ENCODE results near the gene AOPEP. TPM values are rescaled to one million over a fixed set of nuclear protein-coding genes. Genes with fewer than 3 reads are reported as not detected.

The AOPEP gene
- total RNA-seq, 1 experiment from 2014 or later: 36.4 TPM

DNA sequence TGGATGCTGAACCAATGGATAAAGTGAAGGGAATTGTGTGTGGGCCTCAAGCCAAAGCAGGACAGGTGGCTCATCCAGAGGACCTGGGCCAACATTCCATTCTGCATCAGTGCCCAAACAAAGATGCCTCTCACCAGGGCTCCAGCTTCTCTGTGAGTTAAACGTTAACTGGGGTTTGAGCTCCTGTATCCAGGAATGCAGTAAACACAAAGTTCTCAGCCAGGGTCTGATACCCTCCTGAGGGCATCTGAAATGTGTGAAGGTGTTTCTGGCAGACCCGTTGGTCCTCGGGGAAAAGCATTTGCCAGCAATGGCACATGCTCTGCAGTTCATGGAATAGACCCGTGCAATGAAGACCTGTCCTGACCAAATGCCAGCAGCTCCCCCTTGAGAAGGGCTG, 33.9 kb upstream of the AOPEP start:
- Histone ChIP-seq H3K4me1 (ENCODE audit: control insufficient read depth, insufficient read depth, low read length) (no peaks in the 10 kb centered on the region), H3K9me3 (ENCODE audit: control insufficient read depth, insufficient read depth, low read depth, low read length) (no peaks in the 10 kb centered on the region), H3K36me3 (ENCODE audit: control insufficient read depth, insufficient read depth, low read length) (no peaks in the 10 kb centered on the region), H3K27ac (ENCODE audit: low read length) (no peak overlapping the region), H3K4me3 (ENCODE audit: low read depth in 2 of 2, low read length in 2 of 2) (no peak overlapping the region), H3K27me3 (ENCODE audit: control insufficient read depth, insufficient read depth, low read length) (no peaks in the 10 kb centered on the region)
- intact Hi-C loops (cut with micrococcal nuclease; ENCODE audit: unreplicated experiment) (no loop called here), in situ Hi-C loops (cut with HindIII; ENCODE audit: low pct_unique_long_range_greater_than_20kb, low sequenced_read_pairs) (no loop called here)
- ChIA-PET CTCF (no interaction called here), POLR2A (no interaction called here)
- ATAC-seq (no peak), DNase-seq (ENCODE audit: low read depth, low spot score) (no peak)
- TF ChIP-seq POLR2AphosphoS5 (IDR thresholded peaks at IDR 0.05; ENCODE audit: low read depth, low read length): no peak
- no peak for TF ChIP-seq CTCF (IDR thresholded peaks at IDR 0.05)
- no peak for TF ChIP-seq TCF7L2 (IDR thresholded peaks at IDR 0.05; ENCODE audit: low read depth, low read length)
- no peak for TF ChIP-seq SIN3A (IDR thresholded peaks at IDR 0.05; ENCODE audit: borderline replicate concordance, insufficient read depth, low read depth, low read length)
- TF ChIP-seq, protein P1, sequence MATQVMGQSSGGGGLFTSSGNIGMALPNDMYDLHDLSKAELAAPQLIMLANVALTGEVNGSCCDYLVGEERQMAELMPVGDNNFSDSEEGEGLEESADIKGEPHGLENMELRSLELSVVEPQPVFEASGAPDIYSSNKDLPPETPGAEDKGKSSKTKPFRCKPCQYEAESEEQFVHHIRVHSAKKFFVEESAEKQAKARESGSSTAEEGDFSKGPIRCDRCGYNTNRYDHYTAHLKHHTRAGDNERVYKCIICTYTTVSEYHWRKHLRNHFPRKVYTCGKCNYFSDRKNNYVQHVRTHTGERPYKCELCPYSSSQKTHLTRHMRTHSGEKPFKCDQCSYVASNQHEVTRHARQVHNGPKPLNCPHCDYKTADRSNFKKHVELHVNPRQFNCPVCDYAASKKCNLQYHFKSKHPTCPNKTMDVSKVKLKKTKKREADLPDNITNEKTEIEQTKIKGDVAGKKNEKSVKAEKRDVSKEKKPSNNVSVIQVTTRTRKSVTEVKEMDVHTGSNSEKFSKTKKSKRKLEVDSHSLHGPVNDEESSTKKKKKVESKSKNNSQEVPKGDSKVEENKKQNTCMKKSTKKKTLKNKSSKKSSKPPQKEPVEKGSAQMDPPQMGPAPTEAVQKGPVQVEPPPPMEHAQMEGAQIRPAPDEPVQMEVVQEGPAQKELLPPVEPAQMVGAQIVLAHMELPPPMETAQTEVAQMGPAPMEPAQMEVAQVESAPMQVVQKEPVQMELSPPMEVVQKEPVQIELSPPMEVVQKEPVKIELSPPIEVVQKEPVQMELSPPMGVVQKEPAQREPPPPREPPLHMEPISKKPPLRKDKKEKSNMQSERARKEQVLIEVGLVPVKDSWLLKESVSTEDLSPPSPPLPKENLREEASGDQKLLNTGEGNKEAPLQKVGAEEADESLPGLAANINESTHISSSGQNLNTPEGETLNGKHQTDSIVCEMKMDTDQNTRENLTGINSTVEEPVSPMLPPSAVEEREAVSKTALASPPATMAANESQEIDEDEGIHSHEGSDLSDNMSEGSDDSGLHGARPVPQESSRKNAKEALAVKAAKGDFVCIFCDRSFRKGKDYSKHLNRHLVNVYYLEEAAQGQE (IDR thresholded peaks at IDR 0.05; ENCODE audit: insufficient read depth in 1 of 2, low read depth in 2 of 2, low read length in 1 of 2): no peak
- BruUV-seq (replicated peaks): no TSS peak

DNA sequence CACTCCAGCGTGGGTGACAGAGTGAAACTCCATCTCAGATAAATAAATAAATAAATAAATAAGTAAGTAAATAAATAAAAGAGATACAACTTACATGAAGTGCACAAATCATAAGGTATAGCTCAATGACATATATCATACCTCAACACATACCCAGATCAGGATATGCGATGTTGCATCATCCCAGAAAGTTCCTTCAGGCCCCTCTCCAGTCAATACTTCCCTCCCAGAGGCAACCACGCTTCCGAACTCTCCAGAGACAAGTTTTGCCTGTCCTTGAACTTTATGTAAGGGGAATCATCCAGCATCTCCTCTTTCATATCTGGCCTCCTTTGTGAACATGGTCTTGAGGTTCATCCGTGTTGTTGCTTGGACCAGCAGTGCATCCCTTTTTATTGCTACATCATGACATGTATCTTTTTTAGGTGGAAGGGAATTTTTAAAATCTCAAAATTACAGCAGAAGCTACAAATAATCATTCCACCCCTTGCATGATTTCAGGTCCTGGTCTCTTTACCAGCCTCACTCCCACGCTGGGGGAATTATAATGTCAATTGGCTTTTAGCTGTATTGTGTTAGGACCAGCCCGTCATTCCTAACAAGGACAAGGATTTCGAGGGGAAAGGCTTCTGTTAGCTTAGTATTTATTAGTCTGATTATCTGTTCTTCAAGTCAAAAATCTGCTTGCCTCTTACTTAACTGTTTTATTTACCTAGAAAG, 32.9 kb upstream of the AOPEP start:
- CTCF ChIA-PET: no interaction called here

More for the DNA sequence above, 32.9 kb upstream of the AOPEP start:
- ATAC-seq (no peak), DNase-seq (ENCODE audit: low read depth, low spot score) (no peak)
- H3K36me3 ChIP-seq (ENCODE audit: control insufficient read depth, insufficient read depth, low read length): no peaks in the 10 kb centered on the region
- TF ChIP-seq CTCF (IDR thresholded peaks at IDR 0.05) (no peak), SIN3A (IDR thresholded peaks at IDR 0.05; ENCODE audit: borderline replicate concordance, insufficient read depth, low read depth, low read length) (no peak), TCF7L2 (IDR thresholded peaks at IDR 0.05; ENCODE audit: low read depth, low read length) (no peak), POLR2AphosphoS5 (IDR thresholded peaks at IDR 0.05; ENCODE audit: low read depth, low read length) (no peak)
- TF ChIP-seq, protein P1 (IDR thresholded peaks at IDR 0.05; ENCODE audit: insufficient read depth in 1 of 2, low read depth in 2 of 2, low read length in 1 of 2): no peak
- no TSS peak for BruUV-seq (replicated peaks)
- POLR2A ChIA-PET: no interaction called here
- intact Hi-C loops (cut with micrococcal nuclease; ENCODE audit: unreplicated experiment): no loop called here
- H3K9me3 ChIP-seq (ENCODE audit: control insufficient read depth, insufficient read depth, low read depth, low read length): no peaks in the 10 kb centered on the region
- H3K27ac ChIP-seq (ENCODE audit: low read length): no peak overlapping the region
- H3K4me3 ChIP-seq (ENCODE audit: low read depth in 2 of 2, low read length in 2 of 2): no peak overlapping the region
- in situ Hi-C loops (cut with HindIII; ENCODE audit: low pct_unique_long_range_greater_than_20kb, low sequenced_read_pairs): no loop called here
- H3K27me3 ChIP-seq (ENCODE audit: control insufficient read depth, insufficient read depth, low read length): no peaks in the 10 kb centered on the region
- no peaks in the 10 kb centered on the region; the same call in 1 of the 2 replicates for H3K4me1 ChIP-seq (ENCODE audit: control insufficient read depth, insufficient read depth, low read length)

Measured in Panc1 (cell line).